IMR-90 (cell line): ENCODE results near the gene KLK12. TPM values are rescaled to one million over a fixed set of nuclear protein-coding genes. Genes with fewer than 3 reads are reported as not detected.

Experiments
- ATAC-seq: fragments of 200-7000 bp; cut with Tn5 transposase; 2 replicates; pipeline ENCODE4 v1.9.1; 2020; ENCODE audit warnings: low read depth, mild to moderate bottlenecking, moderate library complexity
- BruUV-seq: library from RNA; stranded (reverse); fragments of 400-500 nt; replicated peaks from 2 replicates; lab custom pipeline; 2021; lab: Mats Ljungman, UMichigan
- CTCF ChIA-PET: fragments of 300-600 bp; formaldehyde crosslinking; extraction: SDS; loops from one replicate; lab custom pipeline; 2021; ENCODE audit warnings: antibody characterized with exemption; lab: Yijun Ruan, JAX
- POLR2A ChIA-PET: fragments of 300-600 bp; sonication (Branson Sonifier 250); formaldehyde crosslinking; loops from one replicate; lab custom pipeline; 2022; ENCODE audit warnings: antibody characterized with exemption; ENCODE audit not compliant: unreplicated experiment; lab: Charles Lee
- DNase-seq: peaks from one replicate; pipeline ENCODE4 v3.0.0; 2013
- H2AFZ ChIP-seq: replicated peaks from 2 replicates; pipeline ENCODE3; 2013; ENCODE audit warnings: low read length, mild to moderate bottlenecking; ENCODE audit not compliant: poor library complexity
- H2AK5ac ChIP-seq: 2 replicates; pipeline ENCODE4 v1.6.1; 2013; ENCODE audit warnings: low read depth, low read length, inconsistent platforms
- H2AK9ac ChIP-seq: replicated peaks from 2 replicates; pipeline ENCODE3; 2013; ENCODE audit warnings: mild to moderate bottlenecking, low read depth, low read length, moderate library complexity; ENCODE audit not compliant: poor library complexity
- H2BK120ac ChIP-seq: 2 replicates; pipeline ENCODE4 v1.6.1; 2013; ENCODE audit warnings: low read depth, low read length, inconsistent platforms
- H2BK15ac ChIP-seq: 3 replicates; pipeline ENCODE4 v1.6.1; 2013; ENCODE audit warnings: low read depth, low read length, inconsistent platforms
- H2BK20ac ChIP-seq: 2 replicates; pipeline ENCODE4 v1.6.1; 2013; ENCODE audit warnings: low read depth, mild to moderate bottlenecking, inconsistent platforms, low read length, moderate library complexity
- H2BK5ac ChIP-seq: 2 replicates; pipeline ENCODE4 v1.6.1; 2013; ENCODE audit warnings: mild to moderate bottlenecking, low read depth, low read length, inconsistent platforms; ENCODE audit not compliant: poor library complexity, severe bottlenecking
- H3K14ac ChIP-seq: replicated peaks from 2 replicates; pipeline ENCODE4 v1.6.1; 2013; ENCODE audit warnings: low read depth, low read length, inconsistent platforms
- H3K18ac ChIP-seq: 2 replicates; pipeline ENCODE4 v1.6.1; 2013; ENCODE audit warnings: low read depth, low read length, control low read depth
- H3K23ac ChIP-seq: 2 replicates; pipeline ENCODE4 v1.6.1; 2013; ENCODE audit warnings: low read depth, low read length, inconsistent platforms
- H3K27ac ChIP-seq: 2 replicates; pipeline ENCODE4 v1.5.1; 2013; ENCODE audit warnings: mild to moderate bottlenecking, control low read depth, low read length; ENCODE audit not compliant: insufficient read depth
- H3K27me3 ChIP-seq: 2 replicates; pipeline ENCODE4 v1.6.1; 2013; ENCODE audit warnings: low read length; ENCODE audit not compliant: control insufficient read depth, insufficient read depth
- H3K36me3 ChIP-seq: 2 replicates; pipeline ENCODE4 v1.6.1; 2013; ENCODE audit warnings: low read length, mixed read lengths; ENCODE audit not compliant: control insufficient read depth, insufficient read depth
- H3K4ac ChIP-seq: 2 replicates; pipeline ENCODE4 v1.6.1; 2013; ENCODE audit warnings: low read depth, low read length, inconsistent platforms
- H3K4me1 ChIP-seq: 2 replicates; pipeline ENCODE4 v1.6.1; 2013; ENCODE audit warnings: low read length, mixed read lengths; ENCODE audit not compliant: control insufficient read depth, insufficient read depth
- H3K4me2 ChIP-seq: 2 replicates; pipeline ENCODE4 v1.6.1; 2013; ENCODE audit warnings: low read depth, mild to moderate bottlenecking, control low read depth, low read length, moderate library complexity
- H3K4me3 ChIP-seq: 2 replicates; pipeline ENCODE4 v1.5.1; 2013; ENCODE audit warnings: low read depth, mild to moderate bottlenecking, control low read depth, low read length, moderate library complexity; ENCODE audit not compliant: insufficient read depth
- H3K56ac ChIP-seq: 2 replicates; pipeline ENCODE4 v1.6.1; 2013; ENCODE audit warnings: low read length, inconsistent platforms; ENCODE audit not compliant: insufficient read depth; ENCODE audit errors: extremely low read depth
- H3K79me1 ChIP-seq, 2 experiments: 2 replicates each; pipeline ENCODE4 v1.6.1; 2013; ENCODE audit warnings: low read length in 2 of 2, inconsistent platforms in 1 of 2, low read depth in 1 of 2
- H3K9ac ChIP-seq: 2 replicates; pipeline ENCODE4 v1.6.1; 2013; ENCODE audit warnings: low read depth, low read length, control low read depth
- H3K9me1 ChIP-seq: 2 replicates; pipeline ENCODE4 v1.6.1; 2013; ENCODE audit warnings: low read length, inconsistent platforms; ENCODE audit not compliant: insufficient read depth
- H3K9me3 ChIP-seq: 2 replicates; pipeline ENCODE4 v1.6.1; 2013; ENCODE audit warnings: low read length; ENCODE audit not compliant: control insufficient read depth, insufficient read depth
- H4K20me1 ChIP-seq: 2 replicates; pipeline ENCODE4 v1.6.1; 2013; ENCODE audit warnings: low read length, inconsistent platforms; ENCODE audit not compliant: insufficient read depth
- H4K5ac ChIP-seq: 2 replicates; pipeline ENCODE4 v1.6.1; 2013; ENCODE audit warnings: mild to moderate bottlenecking, low read depth, low read length, control low read depth
- H4K8ac ChIP-seq, 2 experiments: 2 replicates each; pipeline ENCODE4 v1.6.1; 2013; ENCODE audit warnings: low read depth in 2 of 2, low read length in 2 of 2, control low read depth in 1 of 2, inconsistent platforms in 1 of 2
- H4K91ac ChIP-seq: 2 replicates; pipeline ENCODE4 v1.6.1; 2013; ENCODE audit warnings: low read depth, low read length, inconsistent platforms; ENCODE audit not compliant: insufficient read depth
- BHLHE40 ChIP-seq: fragments of 150-350 bp; IDR thresholded peaks from 2 replicates; pipeline ENCODE4 v1.6.1; 2016; ENCODE audit warnings: mild to moderate bottlenecking, low read depth, low read length
- CEBPB ChIP-seq: IDR thresholded peaks from 2 replicates; pipeline ENCODE4 v1.6.1; 2012; ENCODE audit warnings: low read depth, low read length, improper control_type of control experiment
- CHD1 ChIP-seq: IDR thresholded peaks from 2 replicates; pipeline ENCODE4 v1.6.1; 2012; ENCODE audit warnings: low read depth, low read length, improper control_type of control experiment
- CTCF ChIP-seq: conservative IDR thresholded peaks from 2 replicates; pipeline ENCODE4 v1.5.1; 2012; ENCODE audit warnings: mild to moderate bottlenecking, low read depth, low read length, improper control_type of control experiment
- ELK1 ChIP-seq: fragments of 150-350 bp; IDR thresholded peaks from 2 replicates; pipeline ENCODE4 v1.6.1; 2016; ENCODE audit warnings: low read depth, mild to moderate bottlenecking, low read length, moderate library complexity, borderline replicate concordance
- FOS ChIP-seq: fragments of 150-350 bp; IDR thresholded peaks from 2 replicates; pipeline ENCODE4 v1.6.1; 2016; ENCODE audit warnings: low read depth, low read length
- MAFK ChIP-seq: IDR thresholded peaks from 2 replicates; pipeline ENCODE4 v1.6.1; 2012; ENCODE audit warnings: low read depth, low read length, improper control_type of control experiment
- MAZ ChIP-seq: IDR thresholded peaks from 2 replicates; pipeline ENCODE4 v1.6.1; 2012; ENCODE audit warnings: low read depth, mild to moderate bottlenecking, low read length, improper control_type of control experiment, moderate library complexity, borderline replicate concordance
- MXI1 ChIP-seq: IDR thresholded peaks from 2 replicates; pipeline ENCODE4 v1.6.1; 2012; ENCODE audit warnings: low read depth, mild to moderate bottlenecking, low read length, moderate library complexity, borderline replicate concordance
- NFE2L2 ChIP-seq: fragments of 150-350 bp; IDR thresholded peaks from 2 replicates; pipeline ENCODE4 v1.6.1; 2016; ENCODE audit warnings: low read depth, mild to moderate bottlenecking, low read length
- POLR2A ChIP-seq: IDR thresholded peaks from 2 replicates; pipeline ENCODE4 v1.6.1; 2012; ENCODE audit warnings: mild to moderate bottlenecking, low read depth, low read length
- RAD21 ChIP-seq: IDR thresholded peaks from 2 replicates; pipeline ENCODE4 v1.6.1; 2012; ENCODE audit warnings: low read length, improper control_type of control experiment
- RCOR1 ChIP-seq: IDR thresholded peaks from 2 replicates; pipeline ENCODE4 v1.6.1; 2012; ENCODE audit warnings: mild to moderate bottlenecking, low read length, improper control_type of control experiment; ENCODE audit not compliant: insufficient replicate concordance
- RFX5 ChIP-seq: IDR thresholded peaks from 2 replicates; pipeline ENCODE4 v1.8.0; 2012; ENCODE audit warnings: low read depth, mild to moderate bottlenecking, low read length, moderate library complexity
- SMC3 ChIP-seq: fragments of 150-350 bp; IDR thresholded peaks from 2 replicates; pipeline ENCODE4 v1.6.1; 2016; ENCODE audit warnings: low read depth, mild to moderate bottlenecking, antibody characterized with exemption, low read length, moderate library complexity
- USF2 ChIP-seq: fragments of 150-350 bp; IDR thresholded peaks from 2 replicates; pipeline ENCODE4 v1.6.1; 2017; ENCODE audit warnings: mild to moderate bottlenecking, antibody characterized with exemption, low read length, low read depth
- WGBS, 2 experiments: methylation state at CpG; one replicate each; pipeline versions ENCODE4 v1.1.5 to v1.1.7; 2013; ENCODE audit warnings: missing lambda C conversion rate in 2 of 2; ENCODE audit not compliant: insufficient read length in 1 of 2; ENCODE audit errors: extremely low coverage in 2 of 2; 5-methylcytosine and 5-hydroxymethylcytosine counted together
- dilution Hi-C: fragments of 300-500 bp; cut with HindIII; formaldehyde crosslinking; loops from one replicate; pipeline ENCODE4 v1.14.3; 2018; ENCODE audit warnings: low sequenced_read_pairs; ENCODE audit not compliant: unreplicated experiment
- in situ Hi-C: fragments of 300-500 bp; cut with MboI; formaldehyde crosslinking; loops from 3 replicates; pipeline ENCODE4 v1.14.3; 2019; ENCODE audit warnings: low sequenced_read_pairs, inconsistent platforms, mixed read lengths
- intact Hi-C: fragments of 100-400 bp; cut with micrococcal nuclease; formaldehyde crosslinking; loops from 2 replicates; pipeline ENCODE4 v1.10.0; 2022
- polyA plus RNA-seq, 3 experiments: library from polyadenylated mRNA; depleted of rRNA; stranded (reverse); fragments of >200 nt; gene quantifications; 2 replicates each; pipeline ENCODE4 v1.2.3, GENCODE V29; 2012; ENCODE audit warnings: low replicate concordance in 1 of 3
- total RNA-seq: library from RNA; depleted of rRNA; stranded (reverse); fragments of >200 nt; gene quantifications from 2 replicates; pipeline ENCODE4 v1.2.3, GENCODE V29; 2012

Gene KLK12
- total and polyA plus RNA-seq, 2 of the 4 experiments (the other 2 are of a cell fraction), result not detected

- intact Hi-C loops, result no loop called here
- Histone ChIP-seq H3K27ac (no peak overlapping the region), H2AK5ac (no peak overlapping the region), H4K5ac (no peak overlapping the region), H3K9me1 (no peaks in the 10 kb centered on the region), H2AFZ (no peak overlapping the region), H2BK20ac (no peak overlapping the region), H3K79me1 (no peaks in the 10 kb centered on the region), H3K36me3 (no peaks in the 10 kb centered on the region), H4K20me1 (no peaks in the 10 kb centered on the region), H2AK9ac (no peak overlapping the region), H2BK120ac (no peak overlapping the region), H3K14ac (no peak overlapping the region), H3K56ac (no peak overlapping the region), H3K4ac (no peak overlapping the region), H3K9me3 (peaks cover 8% of the 10 kb centered on the region; the same call in 1 of the 2 replicates), H4K91ac (no peak overlapping the region), H4K8ac (no peak overlapping the region), H3K27me3 (no peaks in the 10 kb centered on the region), H2BK15ac (no peak overlapping the region), H3K4me1 (no peaks in the 10 kb centered on the region), H3K23ac (no peak overlapping the region), H2BK5ac (no peak overlapping the region), H3K18ac (no peak overlapping the region), H3K4me2 (no peak overlapping the region), H3K4me3 (no peak overlapping the region), H3K9ac (no peak overlapping the region)
- ATAC-seq (no peak), DNase-seq (no peak)
- in situ Hi-C loops, result loop anchor here (10.0 kb wide), 1 partner anchor 145 kb away; no protein-coding TSS in a partner anchor
- no CpG with 5 or more reads among the region's 2 CpGs for WGBS, 2 experiments
- ChIA-PET POLR2A (no interaction called here), CTCF (no interaction called here)
- TF ChIP-seq RAD21 (no peak), RCOR1 (no peak), NFE2L2 (no peak), CTCF (no peak), MXI1 (no peak), MAFK (no peak), FOS (no peak), BHLHE40 (no peak), MAZ (no peak), CEBPB (no peak), SMC3 (no peak), RFX5 (no peak), ELK1 (no peak), CHD1 (no peak), USF2 (no peak), POLR2A (no peak)
- dilution Hi-C loops, result no loop called here
- no TSS peak for BruUV-seq
Observed at GRCh38 chr19:51029718-51030117, 5.1 kb downstream of the KLK12 start.
